ENCODE results near the gene IKZF1. TPM values are rescaled to one million over a fixed set of nuclear protein-coding genes. Genes with fewer than 3 reads are reported as not detected.

The IKZF1 gene
- total and polyA plus RNA-seq, 9 of the 15 experiments (the other 6 are each of a cell fraction or from before 2014, with no cell fraction given), result 12.6 to 85.3 (median 44.7) TPM

GRCh38 chr7:50339990-50340500, 35.5 kb downstream of the IKZF1 start (continued):
- no peak for TF ChIP-seq RBM17 (IDR thresholded peaks at IDR 0.05; ENCODE audit: borderline replicate concordance, low read depth, low read length)
- peak; percentile 54; the same call in 1 of the 2 replicates for TF ChIP-seq CC2D1A (IDR thresholded peaks at IDR 0.05)
- peak; percentile 50; the same call in 1 of the 2 replicates for TF ChIP-seq TFAP4 (CRISPR knock-in tag; IDR thresholded peaks at IDR 0.05; ENCODE audit: borderline replicate concordance)
- TF ChIP-seq ZNF511 (CRISPR knock-in tag; IDR thresholded peaks at IDR 0.05), result no peak
- 0 out of 2 replicates have a peak, but pooled peaks have one; percentile 41 for TF ChIP-seq ZBTB2 (IDR thresholded peaks at IDR 0.05)
- TF ChIP-seq RAD21 (CRISPR knock-in tag; conservative IDR thresholded peaks at IDR 0.05 in 1 of 2, IDR thresholded peaks at IDR 0.05 in 1 of 2), result peak in 1 of 2 experiments; percentile 25; a peak in 1 of 4 replicates
- no peak for TF ChIP-seq CLOCK (CRISPR knock-in tag; IDR thresholded peaks at IDR 0.05; ENCODE audit: borderline replicate concordance)
- peak; percentile 19; the same call in 1 of the 2 replicates for TF ChIP-seq HMBOX1 (IDR thresholded peaks at IDR 0.05)
- peak; percentile 52; the same call in 1 of the 2 replicates for TF ChIP-seq PKNOX1 (IDR thresholded peaks at IDR 0.05)
- no peak for TF ChIP-seq SIX5 (IDR thresholded peaks at IDR 0.05; ENCODE audit: borderline replicate concordance in 1 of 2, insufficient read depth in 1 of 2, low read depth in 1 of 2, low read length in 2 of 2)
- TF ChIP-seq CXXC5 (CRISPR knock-in tag; IDR thresholded peaks at IDR 0.05), result peak; percentile 34
- TF ChIP-seq ZEB2 (IDR thresholded peaks at IDR 0.05), result peak; percentile 39; the same call in 1 of the 2 replicates
- TF ChIP-seq SRSF9 (IDR thresholded peaks at IDR 0.05; ENCODE audit: borderline replicate concordance, low read depth, low read length), result no peak
- TF ChIP-seq NFRKB (IDR thresholded peaks at IDR 0.05; ENCODE audit: low read depth), result no peak
- TF ChIP-seq UBTF (IDR thresholded peaks at IDR 0.05; ENCODE audit: borderline replicate concordance in 1 of 2, low read depth in 2 of 2, low read length in 2 of 2), result peak; percentile 57; a peak in 2 of 4 replicates
- TF ChIP-seq SMAD4 (CRISPR knock-in tag; conservative IDR thresholded peaks at IDR 0.05), result peak; percentile 68
